Measurements from ENCODE around the gene IQSEC3.

Gene IQSEC3

DNA sequence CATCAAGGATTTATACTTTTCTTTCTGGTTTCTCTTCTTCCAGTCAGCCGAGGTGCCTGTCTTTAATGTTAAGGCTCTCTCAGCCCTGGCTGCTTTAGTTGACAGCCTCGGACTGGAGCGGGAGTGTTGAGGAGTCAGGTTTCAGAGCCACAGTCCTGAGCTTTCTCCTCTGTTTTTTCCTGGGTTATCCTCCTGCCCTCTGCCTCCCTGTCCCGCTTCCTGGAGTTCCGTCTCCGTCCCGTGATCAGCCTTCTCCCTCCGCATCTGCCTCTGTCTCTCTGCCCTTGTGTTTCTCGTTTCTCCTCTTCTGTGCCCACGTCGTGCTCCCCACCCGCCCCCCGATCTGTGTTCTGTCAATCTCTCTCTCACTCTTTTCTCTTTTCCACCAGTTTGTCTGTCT lies 33.0 kb downstream of the IQSEC3 start:
- Mint-ChIP-seq H3K4me3 (peak overlapping the region; percentile 81), H3K36me3 (ENCODE audit: low read depth) (no peaks in the 10 kb centered on the region), H3K27ac (peak overlapping the region; percentile 82), H3K27me3 (ENCODE audit: low read depth, poor library complexity) (peaks cover 51% of the 10 kb centered on the region), H3K9me3 (no peaks in the 10 kb centered on the region), H3K4me1 (peaks cover 68% of the 10 kb centered on the region)
- peak; percentile 51 for DNase-seq
- TF ChIP-seq, protein P1, sequence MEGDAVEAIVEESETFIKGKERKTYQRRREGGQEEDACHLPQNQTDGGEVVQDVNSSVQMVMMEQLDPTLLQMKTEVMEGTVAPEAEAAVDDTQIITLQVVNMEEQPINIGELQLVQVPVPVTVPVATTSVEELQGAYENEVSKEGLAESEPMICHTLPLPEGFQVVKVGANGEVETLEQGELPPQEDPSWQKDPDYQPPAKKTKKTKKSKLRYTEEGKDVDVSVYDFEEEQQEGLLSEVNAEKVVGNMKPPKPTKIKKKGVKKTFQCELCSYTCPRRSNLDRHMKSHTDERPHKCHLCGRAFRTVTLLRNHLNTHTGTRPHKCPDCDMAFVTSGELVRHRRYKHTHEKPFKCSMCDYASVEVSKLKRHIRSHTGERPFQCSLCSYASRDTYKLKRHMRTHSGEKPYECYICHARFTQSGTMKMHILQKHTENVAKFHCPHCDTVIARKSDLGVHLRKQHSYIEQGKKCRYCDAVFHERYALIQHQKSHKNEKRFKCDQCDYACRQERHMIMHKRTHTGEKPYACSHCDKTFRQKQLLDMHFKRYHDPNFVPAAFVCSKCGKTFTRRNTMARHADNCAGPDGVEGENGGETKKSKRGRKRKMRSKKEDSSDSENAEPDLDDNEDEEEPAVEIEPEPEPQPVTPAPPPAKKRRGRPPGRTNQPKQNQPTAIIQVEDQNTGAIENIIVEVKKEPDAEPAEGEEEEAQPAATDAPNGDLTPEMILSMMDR (IDR thresholded peaks at IDR 0.05) = no peak

DNA sequence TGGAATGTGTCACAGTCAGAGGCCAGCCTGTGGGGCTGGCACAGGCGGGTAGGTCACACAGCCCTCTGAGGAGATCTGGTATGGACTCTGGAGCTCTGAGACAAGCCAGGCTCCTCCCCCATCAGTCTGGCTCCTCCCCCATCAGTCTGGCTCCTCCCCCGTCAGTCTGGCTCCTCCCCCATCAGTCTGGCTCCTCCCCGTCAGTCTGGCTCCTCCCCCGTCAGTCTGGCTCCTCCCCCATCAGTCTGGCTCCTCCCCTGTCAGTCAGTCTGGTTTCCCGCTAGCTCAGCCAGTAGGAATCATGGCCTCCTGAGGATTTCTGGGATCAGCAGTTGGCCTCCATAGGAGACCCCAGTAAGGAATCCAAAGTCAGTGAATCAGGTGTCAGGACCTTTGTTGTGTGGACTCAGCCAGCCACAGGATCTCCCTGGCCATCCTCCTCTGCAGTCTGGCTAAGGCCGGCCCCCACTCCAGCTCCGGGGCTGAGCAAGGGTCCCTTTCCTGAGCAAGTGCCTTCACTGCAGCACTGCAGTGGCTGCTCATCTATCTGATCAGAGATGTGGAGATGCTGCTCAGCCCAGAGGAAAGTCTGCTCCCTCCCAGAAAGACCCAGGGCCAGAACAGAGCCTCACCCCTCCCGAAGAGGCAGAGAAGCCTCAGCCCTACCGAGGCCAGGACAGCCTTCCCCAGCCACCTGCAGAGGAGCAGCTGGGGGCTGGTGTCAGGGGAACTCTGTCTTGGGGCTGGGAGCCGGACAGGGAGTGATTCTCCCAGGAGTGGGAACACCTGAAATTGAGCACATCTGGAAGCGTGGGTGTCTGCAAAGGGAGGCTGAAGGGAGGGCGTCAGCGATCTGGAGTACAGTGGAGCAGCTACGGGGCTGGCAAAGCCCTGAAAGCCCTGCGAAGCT lies 35.7 kb downstream of the IQSEC3 start:
- peak overlapping the region; percentile 30 for H3K4me3 Mint-ChIP-seq
- TF ChIP-seq, protein P1 (IDR thresholded peaks at IDR 0.05) = no peak
- H3K27ac Mint-ChIP-seq = no peak overlapping the region
- H3K27me3 Mint-ChIP-seq (ENCODE audit: low read depth, poor library complexity) = peaks cover 36% of the 10 kb centered on the region
- H3K36me3 Mint-ChIP-seq (ENCODE audit: low read depth) = no peaks in the 10 kb centered on the region
- no peaks in the 10 kb centered on the region for H3K9me3 Mint-ChIP-seq
- peak; percentile 39 for DNase-seq
- H3K4me1 Mint-ChIP-seq = peaks cover 93% of the 10 kb centered on the region

DNA sequence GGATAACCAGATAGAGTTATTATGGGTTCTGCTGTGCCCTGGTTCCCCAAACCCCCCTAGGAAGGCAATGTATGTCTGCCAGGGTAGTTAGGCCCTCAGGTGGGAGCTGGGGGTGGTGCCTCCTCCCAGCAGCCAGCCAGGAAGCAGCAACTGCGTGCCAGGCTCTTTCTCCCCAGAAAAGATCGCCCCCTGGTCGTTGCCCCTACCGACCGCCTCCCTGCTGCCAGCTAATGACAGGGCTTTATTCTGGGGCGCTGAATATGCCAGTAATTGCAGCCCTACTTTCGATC lies 36.3 kb downstream of the IQSEC3 start:
- TF ChIP-seq, protein P1 (IDR thresholded peaks at IDR 0.05) = no peak
- H3K4me1 Mint-ChIP-seq = peaks cover 89% of the 10 kb centered on the region
- H3K4me3 Mint-ChIP-seq = peak overlapping the region; percentile 65
- peaks cover 34% of the 10 kb centered on the region for H3K27me3 Mint-ChIP-seq (ENCODE audit: low read depth, poor library complexity)
- no peak overlapping the region for H3K27ac Mint-ChIP-seq
- no peaks in the 10 kb centered on the region for H3K9me3 Mint-ChIP-seq
- H3K36me3 Mint-ChIP-seq (ENCODE audit: low read depth) = no peaks in the 10 kb centered on the region
- DNase-seq = no peak

DNA sequence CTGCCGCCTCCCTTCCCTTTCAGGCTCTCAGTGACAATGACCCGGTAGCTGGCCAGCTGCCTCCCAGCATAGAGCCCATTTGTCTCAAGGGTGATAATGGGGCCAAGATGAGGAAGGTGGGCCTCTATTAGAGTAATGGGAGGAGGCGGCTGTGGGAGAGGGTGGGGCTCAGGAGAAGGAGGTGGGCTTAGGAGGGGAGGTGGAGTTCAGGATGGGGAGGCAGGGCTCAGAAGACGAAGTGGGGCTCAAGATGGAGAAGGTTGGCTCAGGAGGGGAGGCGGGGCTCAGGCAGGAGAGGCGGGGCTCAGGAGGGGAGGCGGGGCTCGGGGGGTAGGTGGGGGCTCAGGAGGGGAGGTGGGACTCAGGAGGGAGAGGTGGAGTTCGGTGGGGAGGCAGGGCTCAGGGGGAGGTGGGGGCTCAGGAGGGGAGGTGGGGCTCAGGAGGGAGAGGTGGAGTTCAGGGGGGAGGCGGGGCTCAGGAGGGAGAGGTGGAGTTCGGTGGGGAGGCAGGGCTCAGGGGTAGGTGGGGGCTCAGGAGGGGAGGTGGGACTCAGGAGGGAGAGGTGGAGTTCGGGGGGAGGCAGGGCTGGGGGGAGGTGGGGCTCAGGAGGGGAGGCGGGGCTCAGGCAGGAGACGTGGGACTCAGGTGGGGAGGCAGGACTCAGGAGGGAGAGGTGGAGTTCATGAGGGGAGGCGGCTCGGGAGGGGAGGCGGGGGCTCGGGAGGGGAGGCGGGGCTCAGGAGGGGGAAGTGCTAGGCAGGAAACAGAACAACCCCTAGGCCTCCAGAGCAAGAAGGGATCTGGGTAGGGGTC lies 36.8 kb downstream of the IQSEC3 start:
- H3K36me3 Mint-ChIP-seq (ENCODE audit: low read depth) = no peaks in the 10 kb centered on the region

DNA sequence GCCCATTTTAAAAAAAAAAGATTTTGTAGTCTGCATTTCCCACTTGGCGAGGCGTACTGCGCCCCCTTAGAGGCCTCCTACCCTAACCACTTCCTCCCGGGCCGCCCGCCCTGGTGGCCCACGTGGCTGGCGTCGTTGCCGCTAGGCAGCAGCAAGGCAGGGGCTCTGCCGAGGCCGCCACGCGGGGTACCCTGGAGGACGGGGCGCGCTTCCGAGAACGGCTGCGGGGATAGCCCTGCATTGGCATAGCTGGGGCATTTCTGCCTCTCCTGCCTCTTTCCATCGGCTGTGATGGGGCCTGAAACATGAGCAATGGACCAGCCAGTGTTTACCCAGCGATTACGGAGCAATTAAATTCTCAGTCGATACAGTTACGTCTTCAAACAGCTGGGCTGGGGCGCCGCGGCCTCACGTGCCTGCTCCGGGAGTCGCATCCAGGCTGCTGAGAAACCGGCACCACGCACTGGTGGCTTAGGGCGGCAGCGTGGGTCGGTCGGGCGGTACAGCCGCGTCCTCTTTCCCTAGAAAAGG lies 38.0 kb downstream of the IQSEC3 start:
- Mint-ChIP-seq H3K4me3 (peak overlapping the region; percentile 20), H3K27ac (no peak overlapping the region), H3K9me3 (no peaks in the 10 kb centered on the region), H3K4me1 (peaks cover 83% of the 10 kb centered on the region), H3K27me3 (ENCODE audit: low read depth, poor library complexity) (peaks cover 30% of the 10 kb centered on the region), H3K36me3 (ENCODE audit: low read depth) (no peaks in the 10 kb centered on the region)
- no peak for DNase-seq
- TF ChIP-seq, protein P1 (IDR thresholded peaks at IDR 0.05) = no peak

More for the DNA sequence above, 36.8 kb downstream of the IQSEC3 start:
- H3K9me3 Mint-ChIP-seq = no peaks in the 10 kb centered on the region
- H3K27ac Mint-ChIP-seq = peak overlapping the region; percentile 45
- TF ChIP-seq, protein P1 (IDR thresholded peaks at IDR 0.05) = no peak
- DNase-seq = peak; percentile 80
- peak overlapping the region; percentile 65 for H3K4me3 Mint-ChIP-seq
- H3K4me1 Mint-ChIP-seq = peaks cover 87% of the 10 kb centered on the region
- H3K27me3 Mint-ChIP-seq (ENCODE audit: low read depth, poor library complexity) = peaks cover 28% of the 10 kb centered on the region
